GM19035 (cell line): ENCODE data around the gene GRIA1.

Experiments
- ATAC-seq: cut with Tn5 transposase; IDR thresholded peaks from one replicate; pipeline ENCODE4 v1.9.1; 2021; ENCODE audit not compliant: unreplicated experiment

The GRIA1 gene

DNA sequence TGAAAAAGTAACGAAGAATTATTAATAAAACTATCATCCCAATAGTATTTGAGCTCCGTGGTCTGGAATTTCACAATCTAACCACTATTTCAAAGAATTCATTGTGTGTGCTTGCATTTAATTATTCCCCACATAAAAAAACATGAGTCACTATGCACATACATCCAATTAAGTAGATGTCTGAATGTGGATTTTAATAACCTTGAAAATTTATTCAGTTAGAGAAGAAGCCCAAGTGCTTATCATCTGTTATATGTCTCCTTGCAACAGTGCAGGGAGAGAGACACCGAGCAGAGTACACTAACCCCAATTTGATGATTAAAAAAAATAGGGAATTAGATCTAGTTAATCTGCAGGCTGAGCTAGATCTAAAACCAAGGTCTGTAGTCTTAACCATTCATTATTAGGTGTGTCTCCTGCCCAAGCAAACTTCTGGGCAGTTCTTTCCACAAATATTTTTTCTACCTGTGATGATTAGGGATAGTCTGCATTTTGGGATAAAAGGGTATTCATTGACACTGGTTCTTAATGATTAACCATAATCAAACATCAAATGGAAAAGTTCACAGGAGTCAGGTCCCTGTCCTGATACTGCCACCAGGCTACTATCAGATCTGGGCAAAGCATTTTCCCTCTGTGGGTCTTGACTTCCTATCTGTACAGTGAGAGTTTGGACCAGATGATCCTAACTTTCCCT lies 164.2 kb downstream of the GRIA1 start:
- no peak for ATAC-seq

DNA sequence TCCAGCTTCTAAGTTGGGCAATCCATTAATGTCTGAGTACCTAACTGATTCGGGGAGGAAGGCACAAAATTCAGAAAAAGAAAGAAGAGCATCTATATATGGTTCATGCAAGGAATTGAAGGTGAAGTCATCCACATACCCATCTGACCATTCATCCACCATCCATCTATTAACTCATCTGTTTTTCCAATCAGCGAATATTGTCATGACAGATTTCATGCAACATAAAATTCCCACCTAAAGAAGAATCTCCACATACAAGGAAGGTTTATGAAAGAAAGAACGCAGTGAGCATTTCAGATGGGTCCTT lies 164.7 kb downstream of the GRIA1 start:
- no peak for ATAC-seq

DNA sequence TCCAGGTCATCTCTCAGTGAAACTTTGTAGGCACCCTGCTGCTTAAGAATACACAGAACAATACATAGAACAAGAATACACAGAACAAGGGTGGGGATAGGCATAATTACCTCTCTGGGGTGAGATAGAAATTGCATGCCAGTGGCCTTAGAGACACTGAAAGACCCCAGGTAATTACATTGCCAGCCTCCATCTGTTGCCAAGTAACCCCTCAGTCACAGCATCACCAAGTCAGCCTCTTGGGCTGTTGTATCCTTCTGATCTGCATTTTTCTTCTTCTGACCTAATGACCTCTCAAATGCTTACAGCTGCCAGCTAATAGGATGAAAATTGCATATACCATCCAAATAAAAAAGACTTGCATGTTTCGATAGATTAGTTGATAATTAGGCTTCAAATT lies 167.7 kb downstream of the GRIA1 start:
- no peak for ATAC-seq

DNA sequence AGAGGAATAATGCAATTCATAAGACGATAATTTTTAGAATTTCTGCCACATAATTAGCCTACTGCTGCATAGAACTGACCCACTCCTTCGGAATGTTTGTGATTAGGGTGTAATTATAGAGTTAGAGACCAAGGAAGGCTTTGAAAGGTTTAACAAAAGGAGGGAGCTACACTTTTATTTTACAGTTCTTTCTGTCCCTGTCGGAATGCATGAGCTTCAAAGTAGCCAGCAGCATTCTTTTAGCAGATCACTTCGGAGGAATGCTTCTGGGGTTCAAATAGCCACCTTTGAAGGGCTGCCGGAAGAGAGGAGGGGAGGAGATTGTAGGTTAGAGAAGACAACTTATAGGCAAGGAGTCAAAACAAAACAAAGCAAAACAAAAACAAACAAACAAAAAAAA lies 168.1 kb downstream of the GRIA1 start:
- ATAC-seq, result no peak

DNA sequence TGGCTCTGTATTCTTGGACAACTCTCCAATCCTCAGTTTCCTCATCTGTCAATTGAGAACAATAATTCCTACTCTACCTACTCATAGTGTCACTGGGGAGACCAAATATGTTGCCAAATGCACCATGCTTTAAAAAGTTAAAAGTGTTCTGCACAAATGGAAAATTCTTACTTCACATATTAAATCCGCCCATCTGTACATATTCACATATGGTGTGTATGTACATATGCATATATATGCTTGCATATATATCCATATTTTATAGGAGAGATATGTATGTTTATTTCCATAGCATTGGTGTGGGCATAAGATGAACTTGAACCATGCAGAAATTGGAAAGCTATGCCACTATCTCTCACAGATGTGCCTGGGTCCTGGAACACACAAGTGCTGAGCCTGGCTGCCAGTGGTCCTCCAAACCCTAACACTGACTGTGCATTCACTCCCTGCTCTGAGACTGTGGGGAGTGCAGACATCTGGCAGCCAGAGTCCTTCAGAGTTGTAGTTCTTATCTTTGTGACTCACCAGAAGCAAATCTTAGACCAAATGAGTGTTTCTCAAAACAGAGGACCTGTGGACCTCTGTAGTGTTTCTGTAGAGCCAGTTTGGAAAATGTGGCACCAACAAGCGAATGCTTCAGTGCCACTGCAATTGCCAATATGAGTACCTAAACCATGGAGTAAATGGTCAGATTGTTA lies 168.7 kb downstream of the GRIA1 start:
- ATAC-seq, result no peak

DNA sequence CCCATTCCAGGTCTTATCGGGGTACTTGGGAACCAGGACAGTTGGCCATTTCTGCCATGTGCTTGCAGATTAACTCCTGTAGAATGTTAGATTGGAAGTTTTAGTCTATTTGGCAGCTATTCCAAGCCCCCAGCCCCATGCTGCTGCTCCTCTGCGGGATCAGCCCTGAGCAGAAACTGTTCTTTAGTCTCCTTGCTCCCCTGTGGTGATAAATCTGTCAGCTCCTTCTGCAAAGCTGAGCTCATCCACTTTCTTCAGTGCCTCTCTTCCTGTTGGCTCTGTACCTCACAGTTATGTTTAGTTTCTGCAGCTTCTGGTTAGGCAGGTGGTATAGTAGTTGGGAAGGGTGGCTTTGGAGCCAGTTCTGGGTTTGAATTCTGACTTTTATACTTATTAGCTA lies 170.4 kb downstream of the GRIA1 start:
- no peak for ATAC-seq

DNA sequence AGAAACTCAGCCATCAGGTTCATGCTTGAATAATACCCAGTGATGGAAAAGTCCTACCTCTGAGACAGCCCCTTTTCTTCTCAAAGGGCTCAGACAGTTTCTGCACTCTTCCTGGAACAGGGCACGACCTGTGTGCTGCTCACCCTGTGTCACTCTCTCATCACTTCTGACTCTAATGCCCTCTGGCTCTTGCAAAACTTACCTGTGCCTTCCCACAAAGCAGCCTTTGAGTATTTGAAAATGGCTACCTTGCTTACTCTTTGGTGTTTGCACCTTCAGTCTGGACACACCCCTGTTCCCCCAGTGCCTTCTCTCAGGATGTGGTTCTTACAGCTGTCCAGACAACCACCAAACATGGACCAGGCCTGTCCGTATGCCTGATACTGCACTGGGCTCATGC lies 171.4 kb downstream of the GRIA1 start:
- no peak for ATAC-seq

DNA sequence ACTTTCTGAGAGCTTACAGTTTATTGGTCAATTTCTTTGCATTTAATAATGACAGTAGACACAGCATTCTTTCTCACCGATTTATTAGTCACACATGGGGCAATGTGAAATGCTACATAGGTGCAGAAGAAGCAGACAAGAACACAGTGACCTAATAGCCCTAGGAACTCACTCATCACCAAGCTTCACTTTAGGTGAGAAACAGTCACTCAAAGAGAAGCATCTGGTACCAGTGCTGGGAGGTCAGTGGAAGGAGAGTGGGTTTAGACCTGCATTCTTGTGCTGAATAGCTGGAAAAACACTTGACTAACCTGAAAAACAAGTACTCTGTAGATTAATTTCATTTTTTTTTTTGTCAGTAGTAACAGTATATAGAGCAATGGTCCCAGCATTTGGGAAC lies 179.6 kb downstream of the GRIA1 start:
- ATAC-seq, result no peak

DNA sequence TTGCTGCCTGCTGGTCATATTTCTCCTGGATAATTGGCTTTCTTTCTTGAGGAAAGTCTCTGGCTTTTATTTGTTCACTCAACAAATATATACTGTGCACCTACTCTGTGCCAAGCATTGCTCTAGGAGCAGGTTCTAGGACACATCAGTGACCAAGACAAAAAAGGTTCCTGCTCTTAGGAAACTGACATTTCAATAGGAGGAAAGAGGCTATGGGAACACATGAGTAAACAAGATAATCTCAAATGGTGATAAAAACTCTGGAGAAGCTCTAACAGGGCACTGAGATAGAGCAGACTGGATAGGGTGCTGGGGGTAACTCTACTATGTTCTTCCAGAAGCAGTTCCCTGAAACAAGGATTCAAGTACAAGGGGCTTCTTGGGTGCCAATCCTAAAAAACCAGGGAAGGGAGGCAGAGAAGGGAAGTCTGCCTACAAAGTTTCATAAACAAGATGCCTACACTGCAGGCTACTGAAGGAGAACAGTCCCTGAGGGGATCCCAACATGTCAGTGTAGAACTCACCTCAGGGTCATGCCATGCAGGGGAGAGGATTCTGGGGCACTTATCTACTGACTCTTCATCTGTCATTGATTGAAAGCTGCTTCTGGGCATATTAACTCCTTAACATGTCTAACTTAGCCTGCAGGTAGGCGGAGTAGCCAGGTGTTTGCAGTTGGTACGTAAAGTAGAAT lies 181.3 kb downstream of the GRIA1 start:
- no peak for ATAC-seq

DNA sequence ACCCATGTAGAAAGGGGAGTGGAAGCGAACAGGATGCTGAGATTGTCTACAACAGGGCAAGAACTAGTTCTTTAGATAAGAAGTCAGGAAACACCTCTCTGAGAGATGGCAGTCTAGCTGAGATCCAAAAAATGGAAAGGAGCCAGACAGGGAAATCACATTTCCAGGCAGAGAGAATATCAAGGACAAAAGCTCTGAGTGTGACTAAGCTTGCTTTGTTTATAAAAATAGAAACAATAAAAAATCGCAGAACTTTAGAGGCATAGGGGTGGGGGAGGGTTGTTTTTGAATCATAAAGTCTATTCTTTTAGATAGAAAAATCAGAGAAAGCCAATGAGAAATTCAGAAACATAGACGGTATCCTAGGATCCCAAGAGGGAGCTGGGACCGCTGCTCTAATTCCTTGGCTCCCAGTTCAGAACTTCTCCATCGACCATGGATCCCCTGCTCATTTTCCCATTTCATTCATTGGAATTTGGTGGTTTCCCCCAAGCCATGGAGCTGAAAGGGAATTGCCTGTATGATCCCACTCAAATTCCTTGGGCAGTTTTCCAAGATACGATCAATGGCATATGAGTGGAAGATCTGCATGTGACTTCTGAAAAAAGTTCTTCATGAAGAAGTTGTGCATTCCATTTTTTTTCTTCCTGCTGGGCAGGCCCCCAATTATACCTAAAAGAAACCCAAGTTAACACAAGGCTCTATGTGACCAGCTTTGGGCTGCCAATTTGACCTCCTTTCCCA lies 182.0 kb downstream of the GRIA1 start:
- ATAC-seq, result no peak

DNA sequence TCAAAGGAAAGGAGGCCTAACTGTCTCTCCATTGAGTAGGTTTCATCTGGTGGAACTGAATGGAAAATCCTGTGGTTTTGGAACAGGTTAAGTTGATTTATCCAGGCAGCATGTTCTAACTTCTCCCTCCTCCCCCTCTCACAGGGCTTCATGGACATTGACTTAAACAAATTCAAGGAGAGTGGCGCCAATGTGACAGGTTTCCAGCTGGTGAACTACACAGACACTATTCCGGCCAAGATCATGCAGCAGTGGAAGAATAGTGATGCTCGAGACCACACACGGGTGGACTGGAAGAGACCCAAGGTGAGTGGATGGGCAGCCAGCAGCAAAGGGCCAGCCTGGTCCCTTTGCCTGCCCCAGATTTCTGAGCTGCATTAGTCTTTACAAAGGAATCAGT lies 183.9 kb downstream of the GRIA1 start:
- no peak for ATAC-seq

DNA sequence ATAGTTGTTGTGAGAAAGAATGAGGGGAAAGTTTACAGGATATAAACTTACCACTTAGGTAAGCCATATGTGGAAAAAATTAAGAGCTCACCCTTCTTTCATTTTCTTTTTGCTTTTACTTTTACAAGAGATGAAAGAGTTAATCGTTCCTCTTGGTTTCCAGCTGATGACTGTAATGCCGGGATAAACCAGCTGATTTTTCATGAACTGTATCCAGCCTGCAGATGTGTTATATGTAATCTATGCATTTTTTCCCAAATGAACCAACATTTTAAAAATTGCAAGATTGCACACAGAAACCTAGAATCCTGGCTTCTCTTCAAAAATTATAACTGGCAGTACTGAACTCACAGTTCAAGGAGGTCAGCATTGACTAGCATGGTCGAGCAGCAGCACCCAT lies 185.9 kb downstream of the GRIA1 start:
- no peak for ATAC-seq

DNA sequence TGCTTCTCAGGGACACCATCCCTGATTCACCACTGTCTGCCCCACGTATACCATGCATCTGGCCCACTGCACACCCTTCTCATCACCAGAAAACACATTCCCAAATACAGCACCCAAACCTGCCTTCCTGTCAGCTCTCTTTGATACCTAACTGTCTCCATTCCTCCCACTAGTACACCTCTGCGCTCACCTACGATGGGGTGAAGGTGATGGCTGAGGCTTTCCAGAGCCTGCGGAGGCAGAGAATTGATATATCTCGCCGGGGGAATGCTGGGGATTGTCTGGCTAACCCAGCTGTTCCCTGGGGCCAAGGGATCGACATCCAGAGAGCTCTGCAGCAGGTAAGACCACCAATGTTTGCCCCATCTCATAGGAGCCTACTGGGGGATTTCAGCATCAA lies 186.4 kb downstream of the GRIA1 start:
- ATAC-seq, result no peak

DNA sequence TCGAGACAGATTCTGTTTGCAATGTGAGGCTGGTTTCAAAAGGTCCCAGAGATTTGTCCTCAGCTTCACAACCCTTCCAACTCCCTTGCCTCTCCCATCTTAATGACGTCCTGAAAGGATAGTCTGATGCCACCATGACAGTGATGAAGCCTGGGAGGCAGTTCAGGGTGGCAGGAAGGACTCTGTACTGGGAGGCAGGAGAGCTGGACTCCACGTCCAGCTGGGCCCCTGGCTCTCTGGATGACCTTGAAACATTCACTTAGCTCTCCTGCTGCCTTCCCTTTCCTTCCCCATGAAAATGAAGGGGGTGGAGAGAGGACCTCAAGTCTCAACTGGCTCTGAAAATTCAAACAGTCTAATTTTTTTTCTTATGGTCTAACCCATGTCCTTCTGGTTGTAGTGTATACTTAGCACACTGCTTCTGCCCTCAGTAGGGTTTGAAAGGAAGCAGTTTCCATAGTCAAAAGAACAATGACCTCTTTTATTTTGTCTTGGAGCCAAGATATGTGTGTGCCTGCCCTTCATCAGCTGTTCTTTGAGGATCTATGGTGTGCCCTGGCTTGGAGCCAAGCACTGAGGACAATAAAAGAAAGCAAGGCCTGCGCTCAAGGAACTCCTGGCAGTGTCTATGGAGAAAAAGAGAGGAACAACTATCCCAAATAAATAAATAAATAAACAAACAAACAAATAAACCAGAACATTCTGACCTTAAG lies 188.3 kb downstream of the GRIA1 start:
- no peak for ATAC-seq

DNA sequence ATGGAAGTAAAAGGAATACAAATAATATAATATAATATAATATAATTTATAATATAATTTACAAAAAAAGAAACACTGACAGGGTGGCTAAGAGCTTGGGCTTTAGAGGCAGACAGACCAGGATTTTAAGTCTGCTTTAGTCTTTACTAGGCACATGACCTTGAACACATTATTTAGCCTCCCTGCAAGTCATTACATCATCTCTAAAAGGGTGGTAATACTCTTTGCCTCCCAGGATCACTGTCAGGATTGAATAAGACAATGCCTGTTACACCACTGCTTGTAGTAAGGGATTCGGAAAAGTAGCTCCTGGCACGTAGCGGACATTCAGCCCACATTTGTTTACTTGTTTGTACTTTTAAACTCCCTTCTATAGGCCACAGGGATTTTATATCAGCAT lies 199.8 kb downstream of the GRIA1 start:
- ATAC-seq, result no peak

DNA sequence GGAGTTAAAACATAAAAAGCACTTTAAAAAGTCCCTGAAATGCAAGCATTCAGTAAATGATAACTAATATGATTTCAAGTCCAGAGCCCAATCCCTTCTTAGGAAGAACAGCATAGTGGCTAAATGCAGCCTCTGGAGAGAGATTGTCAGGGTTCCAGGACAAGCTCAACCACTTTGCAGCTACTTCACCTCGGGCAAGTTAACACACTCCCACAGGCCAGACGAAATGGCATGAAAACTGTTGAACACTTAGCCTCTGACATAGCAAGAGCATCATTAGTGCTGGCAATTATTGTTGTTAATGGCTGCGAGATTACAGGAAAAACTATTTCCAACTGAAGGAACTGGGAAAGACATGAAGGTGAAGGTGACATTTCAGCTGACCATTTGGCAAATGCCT lies 205.8 kb downstream of the GRIA1 start:
- no peak for ATAC-seq

DNA sequence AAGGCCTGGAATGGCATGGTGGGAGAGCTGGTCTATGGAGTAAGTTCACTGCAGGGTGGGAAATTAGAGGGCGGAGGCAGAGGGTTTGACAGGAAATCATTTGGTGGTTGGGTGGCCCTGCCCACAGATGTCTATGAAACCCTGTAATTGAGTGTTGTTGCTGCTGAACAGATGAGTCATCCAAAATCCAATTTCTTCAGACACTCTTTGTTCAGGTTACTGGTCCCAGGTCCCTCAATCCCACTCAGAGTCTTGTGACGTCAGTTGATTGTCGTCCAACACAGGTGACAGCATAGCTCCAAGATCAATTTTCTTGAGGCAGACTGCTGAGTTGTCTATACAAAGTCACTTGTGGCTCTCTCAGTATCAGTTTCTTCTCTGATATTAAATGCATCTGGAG lies 208.6 kb downstream of the GRIA1 start:
- ATAC-seq, result no peak

DNA sequence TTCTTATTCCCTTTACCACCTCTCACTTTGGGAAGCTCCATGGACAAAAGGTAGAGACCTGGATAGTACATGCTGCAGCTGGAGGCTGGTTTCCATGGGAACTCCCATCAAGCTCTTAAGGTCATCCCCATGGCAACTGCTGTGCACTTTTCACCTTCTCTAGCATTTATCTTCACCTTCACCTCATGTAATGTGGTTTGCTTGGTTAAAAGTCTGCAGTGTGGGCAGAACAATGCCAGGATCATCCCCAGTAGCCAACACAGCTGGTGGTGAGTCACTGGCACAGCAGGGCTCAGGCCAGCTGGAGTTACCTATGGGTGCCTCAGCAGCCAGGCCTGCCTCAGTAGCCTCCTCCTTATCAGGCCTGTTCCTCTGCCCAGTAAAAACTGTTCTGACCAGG lies 210.5 kb downstream of the GRIA1 start:
- ATAC-seq, result no peak

DNA sequence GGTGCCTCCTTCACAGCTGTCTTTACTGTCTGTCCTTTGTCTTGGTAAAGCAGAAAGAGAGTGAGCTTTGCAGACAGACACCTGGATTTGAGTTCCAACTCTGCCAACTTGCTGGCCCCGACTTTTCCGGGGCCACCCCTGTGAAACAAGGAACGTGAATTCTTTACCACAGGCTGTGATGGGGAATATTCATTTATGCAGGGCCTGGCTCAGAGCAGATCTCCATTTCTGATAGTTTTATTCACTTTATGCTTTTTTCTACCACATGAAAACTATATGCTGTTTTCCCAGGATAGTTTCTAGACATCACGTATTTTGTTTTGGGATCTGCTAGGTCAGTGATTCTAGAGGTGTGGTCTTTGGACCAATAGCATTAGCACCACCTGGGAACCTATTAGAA lies 211.8 kb downstream of the GRIA1 start:
- ATAC-seq, result no peak

DNA sequence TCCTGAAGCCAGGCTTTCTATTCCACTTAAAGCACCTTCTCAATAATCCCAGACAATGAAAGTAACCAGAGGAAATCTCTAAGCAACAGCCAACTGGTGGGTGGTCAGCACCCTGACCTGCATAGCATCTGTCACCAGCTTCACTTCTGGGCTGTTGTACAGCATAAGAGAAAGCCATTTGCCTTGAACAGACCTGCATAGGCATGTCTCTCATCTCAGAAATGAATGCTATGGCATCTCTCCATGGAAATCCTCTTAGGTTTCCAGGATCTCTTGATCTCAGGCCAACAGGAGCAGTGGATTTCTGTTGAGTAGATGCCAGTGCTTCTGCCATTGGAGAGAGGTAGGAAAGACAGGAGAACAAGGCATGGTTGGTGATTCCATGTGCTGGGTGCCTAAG lies 213.6 kb downstream of the GRIA1 start:
- ATAC-seq, result no peak

DNA sequence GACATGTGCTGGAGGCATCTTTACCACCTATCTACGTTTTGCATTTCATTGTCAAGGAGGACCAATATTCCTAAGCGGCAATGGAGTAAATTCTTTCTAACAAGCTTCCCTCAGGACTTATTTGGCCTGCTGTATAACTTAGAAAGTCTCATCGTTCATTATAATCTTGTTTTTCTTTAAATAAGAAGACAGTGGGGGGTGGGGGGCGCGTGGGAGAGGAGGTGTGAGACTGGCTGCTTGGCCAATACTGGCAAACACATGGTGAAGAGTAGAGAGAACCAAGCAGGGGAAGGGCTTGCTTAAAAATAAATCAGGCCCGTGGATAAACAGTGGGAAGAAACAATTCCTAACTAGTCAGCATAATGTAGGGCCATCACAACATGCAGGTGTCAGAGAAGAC lies 217.2 kb downstream of the GRIA1 start:
- no peak for ATAC-seq
